Transverse colon (tissue), 4 donors: ENCODE results near the gene KRT83. TPM values are rescaled to one million over a fixed set of nuclear protein-coding genes. Genes with fewer than 3 reads are reported as not detected.

Source experiments
- DNase-seq: peaks from one replicate; pipeline ENCODE4 v3.0.0-alpha.2; 2019
- H3K27ac ChIP-seq, 4 donors: fragments of 200-600 bp; sonication (generic); 2 replicates each; pipeline ENCODE4 v1.5.1; 2016 to 2018; ENCODE audit warnings: inconsistent platforms in 4 of 4
- H3K27me3 ChIP-seq: fragments of 200-600 bp; sonication (generic); 2 replicates; pipeline ENCODE4 v1.5.1; 2017; ENCODE audit warnings: inconsistent platforms
- H3K36me3 ChIP-seq, 4 donors: fragments of 200-600 bp; sonication (generic); 2 replicates each; pipeline ENCODE4 v1.5.1; 2017 to 2019; ENCODE audit warnings: inconsistent platforms in 4 of 4
- H3K4me1 ChIP-seq, 4 donors: fragments of 200-600 bp; sonication (generic); 2 replicates each; pipeline ENCODE4 v1.5.1; 2017 to 2020; ENCODE audit warnings: inconsistent platforms in 4 of 4
- H3K4me3 ChIP-seq, 4 donors: fragments of 200-600 bp; sonication (generic); 1 replicate in 1 of 4; 2 replicates in 3 of 4; pipeline versions ENCODE4 v1.5.1 to v1.6.1; 2017 to 2019; ENCODE audit warnings: inconsistent platforms in 4 of 4
- H3K9me3 ChIP-seq, 2 donors: fragments of 200-600 bp; sonication (generic); 2 replicates each; pipeline ENCODE4 v1.5.1; 2017 to 2019; ENCODE audit warnings: inconsistent platforms in 2 of 2
- CTCF ChIP-seq, 5 experiments: fragments of 200-600 bp in 3 of 5; fragments of 450-650 bp in 2 of 5; sonication (generic) in 3 of 5; IDR thresholded peaks; 1 replicate in 2 of 5; 2 replicates in 3 of 5; pipeline ENCODE4 v1.5.1; 2016 to 2017; ENCODE audit warnings: antibody characterized with exemption in 5 of 5, inconsistent platforms in 3 of 5, mild to moderate bottlenecking in 2 of 5, moderate library complexity in 1 of 5
- EP300 ChIP-seq: sonication (generic); formaldehyde crosslinking; IDR thresholded peaks from one replicate; pipeline ENCODE4 v1.6.1; 2017; ENCODE audit warnings: antibody characterized with exemption, low read depth
- POLR2A ChIP-seq: fragments of 450-650 bp; IDR thresholded peaks from one replicate; pipeline ENCODE4 v1.6.1; 2016; ENCODE audit warnings: antibody characterized with exemption, mild to moderate bottlenecking, moderate library complexity
- POLR2AphosphoS5 ChIP-seq, 3 donors: sonication (generic); formaldehyde crosslinking; IDR thresholded peaks; one replicate each; pipeline ENCODE4 v1.6.1; 2016; ENCODE audit warnings: antibody characterized with exemption in 3 of 3
- WGBS, 2 donors: methylation state at CpG; one replicate each; pipeline ENCODE4 v1.1.5; 2018; ENCODE audit warnings: low coverage in 1 of 2; 5-methylcytosine and 5-hydroxymethylcytosine counted together
- in situ Hi-C, 4 donors: fragments of 200-750 bp; cut with MboI; loops; one replicate each; pipeline versions ENCODE4 v1.15.0 to v1.15.1; 2017; ENCODE audit warnings: low sequenced_read_pairs in 3 of 4, low pct_ligation_motif_present in 1 of 4, low pct_unique_long_range_greater_than_20kb in 1 of 4
- intact Hi-C: fragments of 100-400 bp; cut with DNase I; formaldehyde crosslinking; loops from one replicate; pipeline ENCODE4 v1.15.1; 2023; ENCODE audit warnings: low total_unique reads
- total RNA-seq, 4 donors: library from RNA; depleted of rRNA; stranded (reverse); fragments of >200 nt; gene quantifications; one replicate each; pipeline ENCODE4 v1.1.0, GENCODE V29; 2016

KRT83 gene
- total RNA-seq, 4 donors from 2014 or later: not detected

- no peak for TF ChIP-seq EP300
- TF ChIP-seq POLR2AphosphoS5 (IDR thresholded peaks at IDR 0.05): no peak
- no peak for TF ChIP-seq CTCF (IDR thresholded peaks at IDR 0.05)
- TF ChIP-seq POLR2A: no peak
- H3K4me3 ChIP-seq: no peak overlapping the region
- peaks cover 0 to 8% (median 0%) of the 10 kb centered on the region in 4 donors for H3K4me1 ChIP-seq
- no peaks in the 10 kb centered on the region for H3K36me3 ChIP-seq
- intact Hi-C loops (no loop called here), in situ Hi-C loops (no loop called here)
- H3K27me3 ChIP-seq: no peaks in the 10 kb centered on the region
- no peak overlapping the region for H3K27ac ChIP-seq
- WGBS, 2 donors: 85% methylated on average over 1 of the region's 1 CpG; no CpG with 5 or more reads in 1 of the 2 donors
- H3K9me3 ChIP-seq: no peaks in the 10 kb centered on the region
- no peak for DNase-seq
Observed at GRCh38 chr12:52331039-52331438, 9.8 kb upstream of the KRT83 start.

GRCh38 chr12:52327830-52328500 is 6.8 kb upstream of the KRT83 start:
- 50 to 59% methylated on average over 2 to 10 of the region's 10 CpGs for WGBS, 2 donors
- Histone ChIP-seq H3K4me3 (no peak overlapping the region), H3K36me3 (no peaks in the 10 kb centered on the region), H3K4me1 (no peaks in the 10 kb centered on the region), H3K27me3 (no peaks in the 10 kb centered on the region), H3K27ac (no peak overlapping the region), H3K9me3 (no peaks in the 10 kb centered on the region)
- intact Hi-C loops: loop anchor here (5.0 kb wide), 1 partner anchor 171 kb away; no protein-coding TSS in a partner anchor
- in situ Hi-C loops: no loop called here
- peak in 1 of 5 experiments; percentile 7 for TF ChIP-seq CTCF (IDR thresholded peaks at IDR 0.05)
- TF ChIP-seq EP300: no peak
- no peak for DNase-seq

DNA sequence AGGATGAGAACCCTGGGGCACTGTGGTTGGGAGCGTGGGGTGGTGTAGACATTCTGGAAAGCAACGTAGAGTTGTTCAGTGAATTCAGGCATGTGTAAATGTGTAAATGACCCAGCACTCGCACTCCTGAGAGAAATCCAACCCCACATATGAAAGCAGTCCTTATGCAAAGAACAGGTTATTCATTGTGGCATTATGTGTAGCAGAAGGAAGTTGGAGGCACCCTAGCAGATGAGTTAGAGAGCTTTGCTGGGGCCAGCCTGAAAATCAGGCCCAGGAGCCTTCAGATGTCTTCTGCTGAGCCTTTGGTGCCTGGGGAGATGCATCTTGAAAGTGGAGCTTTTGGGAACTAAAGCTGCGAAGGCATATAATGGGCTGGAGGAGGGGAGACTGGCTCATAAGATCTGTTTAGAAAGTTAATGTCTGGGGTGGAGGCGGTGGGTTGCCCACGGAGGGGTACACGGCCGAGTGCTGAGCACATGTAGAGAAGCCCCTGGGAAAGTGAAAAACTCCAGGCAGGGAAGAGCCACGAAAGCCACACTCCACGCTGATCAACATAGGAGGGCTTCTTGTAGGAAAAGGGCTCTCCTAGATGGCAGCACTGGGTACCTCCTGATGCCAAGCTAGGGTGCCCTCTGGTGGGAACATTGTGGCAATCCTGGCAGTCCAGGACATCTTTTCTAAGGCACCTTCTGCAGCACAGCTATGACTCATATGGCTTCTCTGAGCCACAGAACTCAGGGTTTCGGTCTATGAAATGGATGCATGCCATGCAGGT is 6.0 kb upstream of the KRT83 start:
- no peak overlapping the region for H3K4me3 ChIP-seq
- intact Hi-C loops: loop anchor here (5.0 kb wide), 1 partner anchor 170 kb away; no protein-coding TSS in a partner anchor
- peak; percentile 87 for DNase-seq
- no peak overlapping the region for H3K27ac ChIP-seq
- TF ChIP-seq POLR2AphosphoS5 (IDR thresholded peaks at IDR 0.05) (no peak), CTCF (IDR thresholded peaks at IDR 0.05) (peak; percentile 67 to 84 (median 77))
- no peaks in the 10 kb centered on the region for H3K36me3 ChIP-seq
- H3K4me1 ChIP-seq: no peaks in the 10 kb centered on the region
- no peaks in the 10 kb centered on the region for H3K27me3 ChIP-seq
- WGBS, 2 donors: 33 to 61% methylated on average over 5 to 11 of the region's 11 CpGs
- no peaks in the 10 kb centered on the region for H3K9me3 ChIP-seq
- in situ Hi-C loops: no loop called here

GRCh38 chr12:52324153-52324444 is 2.9 kb upstream of the KRT83 start:
- Histone ChIP-seq H3K36me3 (no peaks in the 10 kb centered on the region), H3K9me3 (no peaks in the 10 kb centered on the region), H3K4me1 (peaks cover 0 to 4% (median 0%) of the 10 kb centered on the region in 4 donors), H3K4me3 (no peak overlapping the region), H3K27me3 (peaks cover 14% of the 10 kb centered on the region), H3K27ac (no peak overlapping the region)
- no peak for DNase-seq
- 80 to 83% methylated on average over 1 to 3 of the region's 3 CpGs for WGBS, 2 donors
- in situ Hi-C loops (no loop called here), intact Hi-C loops (no loop called here)
- TF ChIP-seq POLR2A (no peak), POLR2AphosphoS5 (IDR thresholded peaks at IDR 0.05) (no peak), EP300 (no peak), CTCF (IDR thresholded peaks at IDR 0.05) (no peak)
